22Rv1 (cell line): ENCODE measurements around the gene THRSP.
"Not testable (repeated sequence)": the region's sequence is repeated elsewhere in the genome, so short reads cannot be mapped to it uniquely, and the experiment has no call there.

Experiments used
- H3K27ac ChIP-seq: fragments of 450-650 bp; 2 replicates; pipeline ENCODE4 v1.5.1; 2017
- CTCF ChIP-seq: fragments of 450-650 bp; IDR thresholded peaks from 2 replicates; pipeline ENCODE4 v1.5.1; 2017; ENCODE audit warnings: mild to moderate bottlenecking
- ZFX ChIP-seq: fragments of 450-650 bp; IDR thresholded peaks from 2 replicates; pipeline ENCODE4 v1.6.1; 2017; ENCODE audit warnings: antibody characterized with exemption, borderline replicate concordance

Gene THRSP

GRCh38 chr11:78054971-78055370 lies 8.7 kb upstream of the THRSP start:
- no peak overlapping the region for H3K27ac ChIP-seq
- TF ChIP-seq ZFX (no peak), CTCF (no peak)

GRCh38 chr11:78056093-78056492 lies 7.6 kb upstream of the THRSP start:
- no peak for TF ChIP-seq CTCF
- TF ChIP-seq ZFX: no peak
- H3K27ac ChIP-seq: no peak overlapping the region

DNA sequence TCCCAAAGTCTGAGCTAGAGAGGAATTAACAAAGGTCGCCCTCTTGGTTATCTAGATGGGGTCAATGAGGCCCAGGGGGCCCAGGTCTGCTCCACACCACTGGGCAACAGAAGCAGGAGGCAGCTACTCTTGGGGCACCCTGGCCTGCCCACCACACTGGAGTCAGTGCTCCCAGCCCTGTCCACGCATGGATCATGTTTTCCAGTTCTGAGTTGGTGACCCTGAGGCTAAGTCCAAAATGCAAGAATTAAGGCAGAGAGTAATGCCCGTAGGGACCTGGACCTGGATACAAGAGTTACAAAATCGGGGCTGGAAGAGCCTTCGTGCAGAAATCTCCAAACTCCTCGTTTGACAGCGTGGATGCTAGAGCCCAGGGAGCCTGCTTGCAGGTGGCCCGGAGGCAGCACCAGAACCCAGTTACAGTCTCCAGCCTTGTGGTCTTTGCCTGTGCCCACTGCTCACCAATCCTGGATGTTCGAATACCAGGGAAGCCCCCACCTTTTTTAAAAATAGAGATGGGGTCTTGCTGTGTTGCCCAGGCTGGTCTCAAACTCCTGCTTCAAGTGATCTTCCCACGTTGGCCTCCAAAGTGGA lies 6.1 kb upstream of the THRSP start:
- TF ChIP-seq ZFX: no peak
- no peak for TF ChIP-seq CTCF
- no peak overlapping the region for H3K27ac ChIP-seq

DNA sequence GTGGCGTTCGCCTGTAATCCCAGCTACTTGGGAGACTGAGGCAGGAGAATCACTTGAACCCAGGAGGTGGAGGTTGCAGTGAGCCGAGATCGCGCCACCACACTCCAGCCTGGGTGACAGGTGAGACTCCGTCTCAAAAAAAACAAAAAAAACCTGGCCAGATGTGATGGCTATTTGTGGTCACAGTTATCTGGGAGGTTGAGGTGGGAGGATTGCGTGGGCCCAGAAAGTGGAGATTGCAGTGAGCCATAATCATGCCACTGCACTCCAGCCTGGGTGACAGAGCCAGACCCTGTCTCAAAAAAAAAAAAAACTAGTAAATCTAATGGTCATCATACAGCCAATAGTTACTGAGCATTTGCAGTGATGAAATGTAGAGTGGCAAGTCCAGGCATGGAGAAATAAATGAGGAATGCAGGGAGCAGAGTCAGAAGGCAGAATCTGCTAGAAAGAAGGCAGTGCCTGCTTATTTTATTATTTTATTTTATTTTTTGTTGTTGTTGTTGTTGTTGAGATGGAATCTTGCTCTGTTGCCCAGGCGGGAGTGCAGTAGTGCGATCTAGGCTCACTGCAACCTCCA lies 3.8 kb upstream of the THRSP start:
- not testable (repeated sequence) for H3K27ac ChIP-seq

- TF ChIP-seq ZFX (no peak), CTCF (no peak)
- no peak overlapping the region for H3K27ac ChIP-seq
Observed at GRCh38 chr11:78060533-78060932, 3.1 kb upstream of the THRSP start.

DNA sequence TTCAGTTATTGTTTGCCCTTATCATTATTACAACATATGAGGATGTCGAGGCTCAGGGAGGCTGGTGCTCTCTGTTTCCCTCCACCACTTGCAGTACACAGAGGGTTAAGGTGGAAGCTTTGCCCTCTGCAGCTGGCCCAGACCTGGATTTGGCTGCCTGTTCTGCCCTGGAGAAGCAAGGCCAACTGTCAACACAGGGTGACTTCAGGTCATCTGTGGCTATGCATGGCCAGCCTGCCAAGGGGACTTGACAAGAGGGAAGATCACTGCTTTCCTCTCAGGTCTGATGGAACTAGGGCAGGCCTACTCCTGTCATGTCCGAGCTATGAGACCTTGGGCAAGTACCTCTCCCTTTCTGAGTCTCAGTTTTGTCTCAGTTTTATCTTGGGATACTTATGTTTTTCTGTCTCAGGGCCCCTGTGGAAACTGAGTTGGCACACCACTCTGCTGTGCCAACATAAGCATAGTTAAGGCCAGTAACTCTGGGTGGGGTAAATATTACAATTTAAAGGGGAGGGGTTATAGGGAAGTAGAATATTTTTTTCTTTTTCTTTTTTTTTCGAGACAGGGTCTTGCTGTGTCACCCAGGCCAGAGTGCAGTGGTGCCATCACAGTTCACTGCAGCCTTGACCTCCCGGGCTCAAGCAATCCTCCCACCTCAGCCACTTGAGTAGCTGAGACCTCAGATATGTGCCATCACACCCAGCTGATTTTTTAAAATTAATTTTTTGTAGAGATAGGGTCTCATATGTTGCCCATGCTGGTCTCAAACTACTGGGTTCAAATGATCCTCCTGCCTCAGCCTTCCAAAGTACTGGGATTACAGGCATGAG lies 2.4 kb upstream of the THRSP start:
- no peak for TF ChIP-seq CTCF
- TF ChIP-seq ZFX: no peak
- no peak overlapping the region for H3K27ac ChIP-seq

GRCh38 chr11:78061921-78062311 lies 1.7 kb upstream of the THRSP start:
- no peak overlapping the region for H3K27ac ChIP-seq
- TF ChIP-seq ZFX (no peak), CTCF (no peak)
